Liver (tissue), 9 donors: ENCODE data around the gene TRIP12. TPM values are rescaled to one million over a fixed set of nuclear protein-coding genes. Genes with fewer than 3 reads are reported as not detected.

ENCODE experiments used
- DNase-seq: peaks from one replicate; pipeline ENCODE4 v3.0.0-alpha.2; 2017; ENCODE audit warnings: low spot score
- H3K27ac ChIP-seq, 2 donors: one replicate each; pipeline ENCODE4 v1.7.0; 2013; ENCODE audit warnings: inconsistent platforms in 2 of 2, low read length in 2 of 2, control low read depth in 1 of 2, low read depth in 1 of 2, mild to moderate bottlenecking in 1 of 2
- H3K27me3 ChIP-seq, 4 donors: one replicate each; pipeline versions ENCODE4 v1.6.1 to v1.7.0; 2013; ENCODE audit warnings: low read length in 3 of 4, inconsistent platforms in 1 of 4, mild to moderate bottlenecking in 1 of 4, moderate library complexity in 1 of 4; ENCODE audit not compliant: control insufficient read depth in 4 of 4, insufficient read depth in 4 of 4
- H3K36me3 ChIP-seq, 4 donors: one replicate each; pipeline versions ENCODE4 v1.6.1 to v1.7.0; 2013; ENCODE audit warnings: low read length in 3 of 4, mild to moderate bottlenecking in 3 of 4, low read depth in 1 of 4, moderate library complexity in 1 of 4; ENCODE audit not compliant: control insufficient read depth in 4 of 4, insufficient read depth in 3 of 4
- H3K4me1 ChIP-seq, 4 donors: one replicate each; pipeline versions ENCODE4 v1.6.1 to v1.7.0; 2013; ENCODE audit warnings: low read length in 3 of 4, mild to moderate bottlenecking in 3 of 4, moderate library complexity in 1 of 4; ENCODE audit not compliant: control insufficient read depth in 4 of 4, insufficient read depth in 4 of 4
- H3K4me3 ChIP-seq, 3 donors: one replicate each; pipeline versions ENCODE4 v1.6.1 to v1.7.0; 2013; ENCODE audit warnings: low read length in 3 of 3, control low read depth in 1 of 3, low read depth in 1 of 3, mild to moderate bottlenecking in 1 of 3
- H3K9ac ChIP-seq, 2 donors: one replicate each; pipeline ENCODE4 v1.7.0; 2013; ENCODE audit warnings: low read length in 2 of 2, mild to moderate bottlenecking in 2 of 2, moderate library complexity in 2 of 2, control low read depth in 1 of 2, low read depth in 1 of 2
- H3K9me3 ChIP-seq, 4 donors: one replicate each; pipeline versions ENCODE4 v1.6.1 to v1.7.0; 2013; ENCODE audit warnings: low read length in 3 of 4; ENCODE audit not compliant: control insufficient read depth in 4 of 4
- ATF3 ChIP-seq: IDR thresholded peaks from 2 replicates; pipeline ENCODE4 v1.6.1; 2016; ENCODE audit warnings: antibody characterized with exemption
- CTCF ChIP-seq: fragments of 150-350 bp; IDR thresholded peaks from 2 replicates; pipeline ENCODE4 v1.5.1; 2017; ENCODE audit warnings: improper control_type of control experiment, low read depth, low read length; ENCODE audit not compliant: missing input control
- EGR1 ChIP-seq, 2 donors: IDR thresholded peaks; 2 replicates each; pipeline ENCODE4 v1.6.1; 2016 to 2018; ENCODE audit warnings: antibody characterized with exemption in 2 of 2, low read depth in 2 of 2
- FOXA1 ChIP-seq: IDR thresholded peaks from 2 replicates; pipeline ENCODE4 v1.6.1; 2016; ENCODE audit warnings: antibody characterized with exemption
- FOXA2 ChIP-seq: IDR thresholded peaks from 2 replicates; pipeline ENCODE4 v1.6.1; 2016; ENCODE audit warnings: antibody characterized with exemption
- HNF4A ChIP-seq, 2 donors: conservative IDR thresholded peaks; 2 replicates each; pipeline ENCODE4 v1.6.1; 2016; ENCODE audit warnings: antibody characterized with exemption in 2 of 2, mild to moderate bottlenecking in 2 of 2
- HNF4G ChIP-seq: IDR thresholded peaks from 2 replicates; pipeline ENCODE4 v1.6.1; 2016; ENCODE audit warnings: antibody characterized with exemption
- JUND ChIP-seq, 2 donors: IDR thresholded peaks; 2 replicates each; pipeline ENCODE4 v1.6.1; 2016; ENCODE audit warnings: antibody characterized with exemption in 2 of 2
- MAX ChIP-seq: IDR thresholded peaks from 2 replicates; pipeline ENCODE4 v1.6.1; 2016; ENCODE audit warnings: antibody characterized with exemption
- RAD21 ChIP-seq, 2 donors: IDR thresholded peaks; 2 replicates each; pipeline ENCODE4 v1.6.1; 2016; ENCODE audit warnings: antibody characterized with exemption in 2 of 2, mild to moderate bottlenecking in 2 of 2
- REST ChIP-seq: IDR thresholded peaks from 2 replicates; pipeline ENCODE4 v1.6.1; 2016; ENCODE audit warnings: antibody characterized with exemption, mild to moderate bottlenecking
- RXRA ChIP-seq, 2 donors: IDR thresholded peaks; 2 replicates each; pipeline ENCODE4 v1.6.1; 2017 to 2018; ENCODE audit warnings: antibody characterized with exemption in 2 of 2, mild to moderate bottlenecking in 1 of 2
- SP1 ChIP-seq: IDR thresholded peaks from 2 replicates; pipeline ENCODE4 v1.6.1; 2018; ENCODE audit warnings: antibody characterized with exemption, mild to moderate bottlenecking
- TAF1 ChIP-seq: conservative IDR thresholded peaks from 2 replicates; pipeline ENCODE4 v1.6.1; 2016; ENCODE audit warnings: antibody characterized with exemption, mild to moderate bottlenecking
- YY1 ChIP-seq: IDR thresholded peaks from 2 replicates; pipeline ENCODE4 v1.6.1; 2016; ENCODE audit warnings: antibody characterized with exemption, mild to moderate bottlenecking
- ZBTB33 ChIP-seq: IDR thresholded peaks from 2 replicates; pipeline ENCODE4 v1.6.1; 2016; ENCODE audit warnings: antibody characterized with exemption
- WGBS: extraction: QIAGEN DNeasy Blood & Tissue Kit; methylation state at CpG from one replicate; pipeline ENCODE4 v1.1.7; 2013; 5-methylcytosine and 5-hydroxymethylcytosine counted together
- polyA plus RNA-seq, 2 donors: library from polyadenylated mRNA; stranded (reverse) in 1 of 2; unstranded in 1 of 2; fragments of 200-250 nt in 1 of 2; fragments of >200 nt in 1 of 2; fragmentation: Nextera tagmentation in 1 of 2; extraction: Ambion mirVana in 1 of 2; gene quantifications; one replicate each; pipeline versions ENCODE4 v1.2.1 to v1.2.3, GENCODE V29; 2013 to 2015
- total RNA-seq, 2 donors: library from RNA; depleted of rRNA; stranded (reverse); fragments of >200 nt; gene quantifications; one replicate each; pipeline ENCODE4 v1.2.3, GENCODE V29; 2014
- donor health status: healthy.
- donor health status: healthy.
- donor health status: healthy.
- donor health status: healthy.
- donor health status: healthy.

The TRIP12 gene
- total and polyA plus RNA-seq, 4 donors = 13.9 to 128 (median 67.4) TPM

- H3K36me3 ChIP-seq = no peaks in the 10 kb centered on the region
- H3K27me3 ChIP-seq = no peaks in the 10 kb centered on the region
- H3K27ac ChIP-seq = no peak overlapping the region
- H3K4me1 ChIP-seq = no peaks in the 10 kb centered on the region
- H3K9ac ChIP-seq = no peak overlapping the region
- no peak for TF ChIP-seq REST
- TF ChIP-seq ATF3 = no peak
- TF ChIP-seq SP1 = no peak
- no peak for TF ChIP-seq FOXA1
- TF ChIP-seq TAF1 = no peak
- no peak for TF ChIP-seq RXRA (IDR thresholded peaks at IDR 0.05)
- TF ChIP-seq ZBTB33 = no peak
- TF ChIP-seq CTCF = no peak
- no peak for TF ChIP-seq FOXA2
- TF ChIP-seq EGR1 (IDR thresholded peaks at IDR 0.05; ENCODE audit: low read depth in 2 of 2) = no peak
- TF ChIP-seq JUND (IDR thresholded peaks at IDR 0.05) = no peak
- no peak for TF ChIP-seq YY1
- H3K9me3 ChIP-seq = no peaks in the 10 kb centered on the region
- no peak for DNase-seq
- WGBS = 97% methylated on average over 8 of the region's 8 CpGs
- H3K4me3 ChIP-seq = no peak overlapping the region
These were observed 24.2 kb upstream of the TRIP12 start for GRCh38 chr2:229945975-229946374.

- Histone ChIP-seq H3K4me1 (no peaks in the 10 kb centered on the region), H3K4me3 (no peak overlapping the region), H3K27ac (no peak overlapping the region), H3K36me3 (no peaks in the 10 kb centered on the region), H3K27me3 (no peaks in the 10 kb centered on the region), H3K9me3 (no peaks in the 10 kb centered on the region), H3K9ac (no peak overlapping the region)
- WGBS = 88% methylated on average over 5 of the region's 5 CpGs
- TF ChIP-seq TAF1 (no peak), ATF3 (no peak), REST (no peak), HNF4A (conservative IDR thresholded peaks at IDR 0.05) (no peak), MAX (no peak), HNF4G (no peak), RAD21 (IDR thresholded peaks at IDR 0.05) (no peak), RXRA (IDR thresholded peaks at IDR 0.05) (no peak), EGR1 (IDR thresholded peaks at IDR 0.05; ENCODE audit: low read depth in 2 of 2) (no peak), YY1 (no peak)
- no peak for DNase-seq
These were observed 22.1 kb upstream of the TRIP12 start for GRCh38 chr2:229943770-229944449.
